ENCODE measurements around the gene CASK.

Gene CASK

GRCh38 chrX:41946989-41947612, 23.7 kb upstream of the CASK start:
- H3K4me2 ChIP-seq (ENCODE audit: low read length, poor library complexity, severe bottlenecking): no peak overlapping the region
- H3K27me3 ChIP-seq (ENCODE audit: control insufficient read depth in 1 of 2, insufficient read depth in 1 of 2, low read length in 2 of 2): peaks cover 0 to 5% of the 10 kb centered on the region in 2 experiments
- no peak overlapping the region for H2AK5ac ChIP-seq (ENCODE audit: low read length, severe bottlenecking)
- H3K14ac ChIP-seq (ENCODE audit: low read length in 2 of 2): no peak overlapping the region
- no peaks in the 10 kb centered on the region for H3K79me1 ChIP-seq (replicated peaks; ENCODE audit: low read length, poor library complexity, severe bottlenecking)
- no peak overlapping the region for H2AFZ ChIP-seq (ENCODE audit: low read depth, low read length)
- no peak overlapping the region for H3K4ac ChIP-seq (ENCODE audit: low read depth in 1 of 2, low read length in 2 of 2)
- no peak overlapping the region for H3K9ac ChIP-seq (ENCODE audit: low read length)
- H3K27ac ChIP-seq (ENCODE audit: low read length, poor library complexity, severe bottlenecking): no peak overlapping the region
- H4K91ac ChIP-seq (ENCODE audit: low read length): no peak overlapping the region
- H2BK15ac ChIP-seq (ENCODE audit: low read depth, poor library complexity, severe bottlenecking): no peak overlapping the region
- no peak overlapping the region for H3K18ac ChIP-seq (ENCODE audit: low read depth in 1 of 2, low read length in 2 of 2)
- H3K23ac ChIP-seq (ENCODE audit: low read length in 2 of 2): no peak overlapping the region
- WGBS: 90% methylated on average over 1 of the region's 5 CpGs
- no peaks in the 10 kb centered on the region for H3K36me3 ChIP-seq (ENCODE audit: control insufficient read depth in 1 of 2, insufficient read depth in 2 of 2, low read depth in 1 of 2, low read length in 2 of 2)
- no peak overlapping the region for H2BK5ac ChIP-seq (ENCODE audit: low read depth, low read length, poor library complexity, severe bottlenecking)
- no peak for DNase-seq
- H4K8ac ChIP-seq (ENCODE audit: low read length): no peak overlapping the region
- no peaks in the 10 kb centered on the region for H3K9me3 ChIP-seq (ENCODE audit: control insufficient read depth, low read length)
- no peak overlapping the region for H2BK12ac ChIP-seq (ENCODE audit: low read length in 2 of 2)
- no peak overlapping the region for H3K4me3 ChIP-seq (ENCODE audit: insufficient read depth in 1 of 2, low read depth in 1 of 2, low read length in 2 of 2)
- no peak overlapping the region for H2BK120ac ChIP-seq (ENCODE audit: low read depth, low read length)
- no peaks in the 10 kb centered on the region for H3K4me1 ChIP-seq (ENCODE audit: control insufficient read depth, insufficient read depth, low read depth, low read length)

- peaks cover 0 to 5% of the 10 kb centered on the region in 2 experiments for H3K27me3 ChIP-seq (ENCODE audit: control insufficient read depth in 1 of 2, insufficient read depth in 1 of 2, low read length in 2 of 2)
- H3K79me1 ChIP-seq (replicated peaks; ENCODE audit: low read length, poor library complexity, severe bottlenecking): no peaks in the 10 kb centered on the region
- no peaks in the 10 kb centered on the region for H3K36me3 ChIP-seq (ENCODE audit: control insufficient read depth in 1 of 2, insufficient read depth in 2 of 2, low read depth in 1 of 2, low read length in 2 of 2)
- no CpG with 5 or more reads among the region's 3 CpGs for WGBS
- no peak overlapping the region for H3K4me2 ChIP-seq (ENCODE audit: low read length, poor library complexity, severe bottlenecking)
- no peak overlapping the region for H2BK12ac ChIP-seq (ENCODE audit: low read length in 2 of 2)
- H4K8ac ChIP-seq (ENCODE audit: low read length): no peak overlapping the region
- DNase-seq: no peak
- H3K4me3 ChIP-seq (ENCODE audit: insufficient read depth in 1 of 2, low read depth in 1 of 2, low read length in 2 of 2): no peak overlapping the region
- no peak overlapping the region for H3K27ac ChIP-seq (ENCODE audit: low read length, poor library complexity, severe bottlenecking)
- no peak overlapping the region for H2BK5ac ChIP-seq (ENCODE audit: low read depth, low read length, poor library complexity, severe bottlenecking)
- no peak overlapping the region for H3K14ac ChIP-seq (ENCODE audit: low read length in 2 of 2)
- H3K18ac ChIP-seq (ENCODE audit: low read depth in 1 of 2, low read length in 2 of 2): no peak overlapping the region
- H3K9me3 ChIP-seq (ENCODE audit: control insufficient read depth, low read length): no peaks in the 10 kb centered on the region
- H3K4ac ChIP-seq (ENCODE audit: low read depth in 1 of 2, low read length in 2 of 2): no peak overlapping the region
- no peak overlapping the region for H2AFZ ChIP-seq (ENCODE audit: low read depth, low read length)
- H2BK120ac ChIP-seq (ENCODE audit: low read depth, low read length): no peak overlapping the region
- no peaks in the 10 kb centered on the region for H3K4me1 ChIP-seq (ENCODE audit: control insufficient read depth, insufficient read depth, low read depth, low read length)
- H4K91ac ChIP-seq (ENCODE audit: low read length): no peak overlapping the region
- no peak overlapping the region for H2BK15ac ChIP-seq (ENCODE audit: low read depth, poor library complexity, severe bottlenecking)
- H3K23ac ChIP-seq (ENCODE audit: low read length in 2 of 2): no peak overlapping the region
- H3K9ac ChIP-seq (ENCODE audit: low read length): no peak overlapping the region
- no peak overlapping the region for H2AK5ac ChIP-seq (ENCODE audit: low read length, severe bottlenecking)
Observed at GRCh38 chrX:41946235-41946634, 22.9 kb upstream of the CASK start.

- no peak overlapping the region for H3K9ac ChIP-seq (ENCODE audit: low read length)
- no peak overlapping the region for H3K4me2 ChIP-seq (ENCODE audit: low read length, poor library complexity, severe bottlenecking)
- no peaks in the 10 kb centered on the region for H3K36me3 ChIP-seq (ENCODE audit: control insufficient read depth in 1 of 2, insufficient read depth in 2 of 2, low read depth in 1 of 2, low read length in 2 of 2)
- H2BK12ac ChIP-seq (ENCODE audit: low read length in 2 of 2): no peak overlapping the region
- H3K4me1 ChIP-seq (ENCODE audit: control insufficient read depth, insufficient read depth, low read depth, low read length): no peaks in the 10 kb centered on the region
- peaks cover 0 to 11% of the 10 kb centered on the region in 2 experiments for H3K27me3 ChIP-seq (ENCODE audit: control insufficient read depth in 1 of 2, insufficient read depth in 1 of 2, low read length in 2 of 2)
- no peak overlapping the region for H3K27ac ChIP-seq (ENCODE audit: low read length, poor library complexity, severe bottlenecking)
- no peaks in the 10 kb centered on the region for H3K79me1 ChIP-seq (replicated peaks; ENCODE audit: low read length, poor library complexity, severe bottlenecking)
- H4K91ac ChIP-seq (ENCODE audit: low read length): no peak overlapping the region
- DNase-seq: no peak
- H3K14ac ChIP-seq (ENCODE audit: low read length in 2 of 2): no peak overlapping the region
- no peak overlapping the region for H2AK5ac ChIP-seq (ENCODE audit: low read length, severe bottlenecking)
- H3K23ac ChIP-seq (ENCODE audit: low read length in 2 of 2): no peak overlapping the region
- no peak overlapping the region for H3K18ac ChIP-seq (ENCODE audit: low read depth in 1 of 2, low read length in 2 of 2)
- no peak overlapping the region for H2BK120ac ChIP-seq (ENCODE audit: low read depth, low read length)
- no peaks in the 10 kb centered on the region for H3K9me3 ChIP-seq (ENCODE audit: control insufficient read depth, low read length)
- WGBS: 47% methylated on average over 2 of the region's 3 CpGs
- H2BK5ac ChIP-seq (ENCODE audit: low read depth, low read length, poor library complexity, severe bottlenecking): no peak overlapping the region
- H2AFZ ChIP-seq (ENCODE audit: low read depth, low read length): no peak overlapping the region
- no peak overlapping the region for H4K8ac ChIP-seq (ENCODE audit: low read length)
- no peak overlapping the region for H2BK15ac ChIP-seq (ENCODE audit: low read depth, poor library complexity, severe bottlenecking)
- H3K4ac ChIP-seq (ENCODE audit: low read depth in 1 of 2, low read length in 2 of 2): no peak overlapping the region
- H3K4me3 ChIP-seq (ENCODE audit: insufficient read depth in 1 of 2, low read depth in 1 of 2, low read length in 2 of 2): no peak overlapping the region
Observed at GRCh38 chrX:41935832-41936231, 12.5 kb upstream of the CASK start.

GRCh38 chrX:41933546-41933945, 10.2 kb upstream of the CASK start:
- H2BK120ac ChIP-seq (ENCODE audit: low read depth, low read length): no peak overlapping the region
- DNase-seq: no peak
- H3K9me3 ChIP-seq (ENCODE audit: control insufficient read depth, low read length): no peaks in the 10 kb centered on the region
- no peak overlapping the region for H2BK15ac ChIP-seq (ENCODE audit: low read depth, poor library complexity, severe bottlenecking)
- H3K4me1 ChIP-seq (ENCODE audit: control insufficient read depth, insufficient read depth, low read depth, low read length): no peaks in the 10 kb centered on the region
- H3K4ac ChIP-seq (ENCODE audit: low read depth in 1 of 2, low read length in 2 of 2): no peak overlapping the region
- H3K4me2 ChIP-seq (ENCODE audit: low read length, poor library complexity, severe bottlenecking): no peak overlapping the region
- H3K36me3 ChIP-seq (ENCODE audit: control insufficient read depth in 1 of 2, insufficient read depth in 2 of 2, low read depth in 1 of 2, low read length in 2 of 2): no peaks in the 10 kb centered on the region
- no peak overlapping the region for H2AFZ ChIP-seq (ENCODE audit: low read depth, low read length)
- H4K8ac ChIP-seq (ENCODE audit: low read length): no peak overlapping the region
- no peak overlapping the region for H3K27ac ChIP-seq (ENCODE audit: low read length, poor library complexity, severe bottlenecking)
- H3K79me1 ChIP-seq (replicated peaks; ENCODE audit: low read length, poor library complexity, severe bottlenecking): no peaks in the 10 kb centered on the region
- no CpG with 5 or more reads among the region's 6 CpGs for WGBS
- no peak overlapping the region for H3K4me3 ChIP-seq (ENCODE audit: insufficient read depth in 1 of 2, low read depth in 1 of 2, low read length in 2 of 2)
- no peak overlapping the region for H2BK12ac ChIP-seq (ENCODE audit: low read length in 2 of 2)
- H2AK5ac ChIP-seq (ENCODE audit: low read length, severe bottlenecking): no peak overlapping the region
- no peak overlapping the region for H4K91ac ChIP-seq (ENCODE audit: low read length)
- no peak overlapping the region for H3K9ac ChIP-seq (ENCODE audit: low read length)
- H2BK5ac ChIP-seq (ENCODE audit: low read depth, low read length, poor library complexity, severe bottlenecking): no peak overlapping the region
- H3K18ac ChIP-seq (ENCODE audit: low read depth in 1 of 2, low read length in 2 of 2): no peak overlapping the region
- H3K27me3 ChIP-seq (ENCODE audit: control insufficient read depth in 1 of 2, insufficient read depth in 1 of 2, low read length in 2 of 2): peaks cover 0 to 16% of the 10 kb centered on the region in 2 experiments
- H3K23ac ChIP-seq (ENCODE audit: low read length in 2 of 2): no peak overlapping the region
- no peak overlapping the region for H3K14ac ChIP-seq (ENCODE audit: low read length in 2 of 2)

Data from mesenchymal stem cell (in vitro differentiated cells and primary cell).